Measurements from ENCODE around the gene ACSL6. TPM values are rescaled to one million over a fixed set of nuclear protein-coding genes. Genes with fewer than 3 reads are reported as not detected.

ACSL6 gene, protein sequence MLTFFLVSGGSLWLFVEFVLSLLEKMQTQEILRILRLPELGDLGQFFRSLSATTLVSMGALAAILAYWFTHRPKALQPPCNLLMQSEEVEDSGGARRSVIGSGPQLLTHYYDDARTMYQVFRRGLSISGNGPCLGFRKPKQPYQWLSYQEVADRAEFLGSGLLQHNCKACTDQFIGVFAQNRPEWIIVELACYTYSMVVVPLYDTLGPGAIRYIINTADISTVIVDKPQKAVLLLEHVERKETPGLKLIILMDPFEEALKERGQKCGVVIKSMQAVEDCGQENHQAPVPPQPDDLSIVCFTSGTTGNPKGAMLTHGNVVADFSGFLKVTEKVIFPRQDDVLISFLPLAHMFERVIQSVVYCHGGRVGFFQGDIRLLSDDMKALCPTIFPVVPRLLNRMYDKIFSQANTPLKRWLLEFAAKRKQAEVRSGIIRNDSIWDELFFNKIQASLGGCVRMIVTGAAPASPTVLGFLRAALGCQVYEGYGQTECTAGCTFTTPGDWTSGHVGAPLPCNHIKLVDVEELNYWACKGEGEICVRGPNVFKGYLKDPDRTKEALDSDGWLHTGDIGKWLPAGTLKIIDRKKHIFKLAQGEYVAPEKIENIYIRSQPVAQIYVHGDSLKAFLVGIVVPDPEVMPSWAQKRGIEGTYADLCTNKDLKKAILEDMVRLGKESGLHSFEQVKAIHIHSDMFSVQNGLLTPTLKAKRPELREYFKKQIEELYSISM
- total RNA-seq: 1 to 10 TPM in 1 of 6 donors, under 1 TPM in 4, not detected in 1; 0.61 to 1.2 (median 0.74) TPM

DNA sequence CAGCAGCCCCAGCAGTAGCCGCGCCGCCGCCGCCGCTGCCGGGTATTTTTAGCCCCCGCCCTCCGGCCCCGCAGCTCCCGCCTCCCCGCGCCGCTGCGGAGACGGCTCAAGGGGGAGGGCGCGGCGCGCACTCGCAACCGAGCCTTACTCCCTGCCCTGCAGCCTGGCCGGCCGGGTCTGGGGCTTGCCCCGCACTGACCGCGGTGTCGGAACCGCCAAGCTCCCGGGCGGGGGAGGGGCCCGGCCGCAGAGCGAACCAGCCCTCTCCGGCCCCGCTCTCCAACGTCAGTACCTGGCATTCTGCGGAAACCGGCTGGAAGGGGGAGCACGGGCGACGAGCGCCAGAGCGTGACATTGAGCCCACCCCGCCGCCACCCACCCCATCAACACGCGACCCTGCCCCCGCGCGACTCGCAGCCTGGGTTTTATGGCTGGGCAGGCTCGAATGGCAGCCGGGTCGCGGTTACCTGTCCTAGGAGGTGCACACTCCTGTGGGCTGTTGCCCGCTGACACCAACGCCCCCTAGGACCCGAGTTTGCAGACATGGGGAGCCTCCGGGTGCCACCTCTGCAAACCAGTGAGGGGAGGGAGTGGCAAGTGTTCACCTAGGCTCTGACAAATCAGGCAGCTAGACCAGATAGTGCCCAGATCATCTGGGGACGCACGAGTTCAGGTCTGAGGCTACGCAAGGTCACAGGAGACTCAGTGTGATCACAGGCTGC is at the start of gene ACSL6:
Gene ACSL6, minus strand, starts transcription at position 37 of the 722 bp plus-strand sequence. CDS start 105 bp downstream, outside the sequence.
- Histone ChIP-seq H3K27me3 (peaks cover 0 to 16% (median 9%) of the 10 kb centered on the region in 4 donors), H3K4me3 (peak within 1 kb of the TSS; percentile 25 to 64 (median 50)), H3K9me3 (no peaks in the 10 kb centered on the region), H3K27ac (peak within 1 kb of the TSS in 1 of 4 donors; percentile 9), H3K36me3 (no peaks in the 10 kb centered on the region), H3K4me1 (peaks cover 10 to 18% (median 12%) of the 10 kb centered on the region in 4 donors)
- WGBS, 2 donors: 0 to 35% methylated on average over 1 to 5 of the region's 63 CpGs
- DNase-seq: peak; percentile 32 to 92
- peak; percentile 21 to 72 for ATAC-seq (ENCODE audit: low FRiP score in 2 of 2)
- no peak for TF ChIP-seq POLR2A (IDR thresholded peaks at IDR 0.05)
- TF ChIP-seq, protein P1, sequence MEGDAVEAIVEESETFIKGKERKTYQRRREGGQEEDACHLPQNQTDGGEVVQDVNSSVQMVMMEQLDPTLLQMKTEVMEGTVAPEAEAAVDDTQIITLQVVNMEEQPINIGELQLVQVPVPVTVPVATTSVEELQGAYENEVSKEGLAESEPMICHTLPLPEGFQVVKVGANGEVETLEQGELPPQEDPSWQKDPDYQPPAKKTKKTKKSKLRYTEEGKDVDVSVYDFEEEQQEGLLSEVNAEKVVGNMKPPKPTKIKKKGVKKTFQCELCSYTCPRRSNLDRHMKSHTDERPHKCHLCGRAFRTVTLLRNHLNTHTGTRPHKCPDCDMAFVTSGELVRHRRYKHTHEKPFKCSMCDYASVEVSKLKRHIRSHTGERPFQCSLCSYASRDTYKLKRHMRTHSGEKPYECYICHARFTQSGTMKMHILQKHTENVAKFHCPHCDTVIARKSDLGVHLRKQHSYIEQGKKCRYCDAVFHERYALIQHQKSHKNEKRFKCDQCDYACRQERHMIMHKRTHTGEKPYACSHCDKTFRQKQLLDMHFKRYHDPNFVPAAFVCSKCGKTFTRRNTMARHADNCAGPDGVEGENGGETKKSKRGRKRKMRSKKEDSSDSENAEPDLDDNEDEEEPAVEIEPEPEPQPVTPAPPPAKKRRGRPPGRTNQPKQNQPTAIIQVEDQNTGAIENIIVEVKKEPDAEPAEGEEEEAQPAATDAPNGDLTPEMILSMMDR (IDR thresholded peaks at IDR 0.05): no peak
- TF ChIP-seq POLR2AphosphoS5 (IDR thresholded peaks at IDR 0.05): no peak
- no peak for TF ChIP-seq EP300 (IDR thresholded peaks at IDR 0.05)

DNA sequence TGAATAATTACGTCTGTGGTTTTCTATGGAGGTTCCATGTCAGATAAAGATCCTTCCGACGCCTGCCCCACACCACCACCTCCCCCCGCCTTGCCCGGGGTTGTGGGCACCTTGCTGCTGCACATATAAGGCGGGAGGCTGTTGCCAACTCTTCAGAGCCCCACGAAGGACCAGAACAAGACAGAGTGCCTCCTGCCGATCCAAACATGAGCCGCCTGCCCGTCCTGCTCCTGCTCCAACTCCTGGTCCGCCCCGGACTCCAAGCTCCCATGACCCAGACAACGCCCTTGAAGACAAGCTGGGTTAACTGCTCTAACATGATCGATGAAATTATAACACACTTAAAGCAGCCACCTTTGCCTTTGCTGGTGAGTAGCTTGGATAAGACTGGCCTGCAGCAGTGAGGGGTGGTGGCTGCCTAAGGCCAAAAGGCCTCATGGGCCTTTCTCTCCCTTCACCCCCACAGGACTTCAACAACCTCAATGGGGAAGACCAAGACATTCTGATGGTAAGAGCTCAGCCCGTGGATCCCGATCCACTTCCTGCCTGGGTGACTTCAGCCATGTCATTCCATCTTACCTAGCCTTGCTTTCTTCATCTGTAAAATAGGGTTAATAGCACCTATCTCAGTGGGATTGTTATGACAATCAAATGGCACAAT is 49.2 kb upstream of the ACSL6 start, which contains the start of gene IL3:
Gene IL3, plus strand, starts transcription at position 155 of the 661 bp plus-strand sequence. Its CDS starts 52 bp downstream, at position 207.
- Histone ChIP-seq H3K4me3 (no peak within 1 kb of the TSS), H3K9me3 (no peaks in the 10 kb centered on the region), H3K27me3 (no peaks in the 10 kb centered on the region), H3K4me1 (no peaks in the 10 kb centered on the region), H3K27ac (no peak within 1 kb of the TSS), H3K36me3 (no peaks in the 10 kb centered on the region)
- ATAC-seq (ENCODE audit: low FRiP score in 2 of 2) (no peak), DNase-seq (no peak)
- WGBS, 2 donors: 90 to 94% methylated on average over 14 to 16 of the region's 16 CpGs
- no peak for TF ChIP-seq POLR2AphosphoS5 (IDR thresholded peaks at IDR 0.05)
- no peak for TF ChIP-seq POLR2A (IDR thresholded peaks at IDR 0.05)
- no peak for TF ChIP-seq EP300 (IDR thresholded peaks at IDR 0.05)
- TF ChIP-seq, protein P1 (IDR thresholded peaks at IDR 0.05): no peak

DNA sequence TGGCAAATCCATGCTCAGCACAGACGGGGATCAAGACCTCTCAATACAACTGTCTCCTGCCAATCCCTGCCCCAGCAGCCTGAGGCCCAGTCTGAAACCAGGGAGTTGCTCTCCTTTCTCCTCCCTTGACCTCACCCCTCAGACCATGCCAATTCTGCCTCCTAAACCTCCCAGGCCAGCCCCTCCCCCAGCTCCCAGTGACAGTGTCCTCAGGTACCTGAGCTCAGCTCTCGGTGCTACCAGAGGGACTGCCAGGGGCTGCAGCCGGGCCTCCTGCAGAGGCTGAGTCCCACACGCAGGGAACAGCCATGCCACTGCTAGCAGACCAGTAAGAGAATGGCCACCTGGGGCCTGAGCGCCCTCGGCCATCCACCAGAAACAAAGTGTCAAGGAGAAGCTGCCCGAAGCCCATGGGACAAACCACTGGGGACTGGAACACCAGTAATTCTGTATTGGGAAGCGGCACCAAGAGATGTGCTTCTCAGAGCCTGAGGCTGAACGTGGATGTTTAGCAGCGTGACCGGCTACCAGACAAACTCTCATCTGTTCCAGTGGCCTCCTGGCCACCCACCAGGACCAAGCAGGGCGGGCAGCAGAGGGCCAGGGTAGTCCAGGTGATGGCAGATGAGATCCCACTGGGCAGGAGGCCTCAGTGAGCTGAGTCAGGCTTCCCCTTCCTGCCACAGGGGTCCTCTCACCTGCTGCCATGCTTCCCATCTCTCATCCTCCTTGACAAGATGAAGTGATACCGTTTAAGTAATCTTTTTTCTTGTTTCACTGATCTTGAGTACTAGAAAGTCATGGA is 48.4 kb upstream of the ACSL6 start:
- Histone ChIP-seq H3K9me3 (no peaks in the 10 kb centered on the region), H3K36me3 (no peaks in the 10 kb centered on the region), H3K4me1 (no peaks in the 10 kb centered on the region), H3K27ac (no peak overlapping the region), H3K4me3 (no peak overlapping the region), H3K27me3 (no peaks in the 10 kb centered on the region)
- ATAC-seq (ENCODE audit: low FRiP score in 2 of 2) (no peak), DNase-seq (peak in 1 of 2 donors; percentile 60)
- no peak for TF ChIP-seq POLR2AphosphoS5 (IDR thresholded peaks at IDR 0.05)
- TF ChIP-seq, protein P1 (IDR thresholded peaks at IDR 0.05): no peak
- TF ChIP-seq POLR2A (IDR thresholded peaks at IDR 0.05): no peak
- no peak for TF ChIP-seq EP300 (IDR thresholded peaks at IDR 0.05)
- WGBS, 2 donors: 89 to 92% methylated on average over 9 to 13 of the region's 13 CpGs
